Measurements from ENCODE around the gene IGFN1.

DNA sequence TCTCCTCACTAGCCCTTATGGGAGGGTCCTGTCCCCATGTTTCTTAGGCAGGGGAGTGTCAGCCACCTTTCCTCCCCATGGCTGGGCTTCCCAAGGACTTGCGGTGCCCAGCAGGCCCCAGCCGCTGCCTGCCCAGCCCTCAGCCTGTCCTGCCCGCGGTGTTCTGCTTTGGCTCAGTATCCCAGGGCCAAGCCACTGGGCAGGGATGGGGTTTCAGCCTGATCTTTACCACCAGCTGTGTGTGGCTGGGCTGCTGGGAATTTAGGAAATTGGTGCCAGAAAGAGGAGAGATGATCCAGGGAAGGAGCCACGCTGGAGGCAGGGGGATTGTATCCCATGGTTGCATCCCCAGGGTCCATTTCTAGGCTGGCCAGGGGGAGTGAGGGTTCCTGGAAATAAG lies 6.9 kb upstream of the IGFN1 start:
- TF ChIP-seq JUNB (IDR thresholded peaks at IDR 0.05; ENCODE audit: unreplicated experiment) (no peak), EZH2phosphoT487 (IDR thresholded peaks at IDR 0.05; ENCODE audit: unreplicated experiment) (no peak), EZH2 (IDR thresholded peaks at IDR 0.05; ENCODE audit: low read depth, unreplicated experiment) (no peak), CREB1 (CRISPR knock-in tag; IDR thresholded peaks at IDR 0.05; ENCODE audit: low read depth) (no peak), POLR2AphosphoS5 (IDR thresholded peaks at IDR 0.05; ENCODE audit: low read depth) (no peak), ZNF114 (CRISPR knock-in tag; IDR thresholded peaks at IDR 0.05) (no peak), ZNF331 (CRISPR knock-in tag; IDR thresholded peaks at IDR 0.05; ENCODE audit: low read depth) (no peak)
- TF ChIP-seq, protein P1, sequence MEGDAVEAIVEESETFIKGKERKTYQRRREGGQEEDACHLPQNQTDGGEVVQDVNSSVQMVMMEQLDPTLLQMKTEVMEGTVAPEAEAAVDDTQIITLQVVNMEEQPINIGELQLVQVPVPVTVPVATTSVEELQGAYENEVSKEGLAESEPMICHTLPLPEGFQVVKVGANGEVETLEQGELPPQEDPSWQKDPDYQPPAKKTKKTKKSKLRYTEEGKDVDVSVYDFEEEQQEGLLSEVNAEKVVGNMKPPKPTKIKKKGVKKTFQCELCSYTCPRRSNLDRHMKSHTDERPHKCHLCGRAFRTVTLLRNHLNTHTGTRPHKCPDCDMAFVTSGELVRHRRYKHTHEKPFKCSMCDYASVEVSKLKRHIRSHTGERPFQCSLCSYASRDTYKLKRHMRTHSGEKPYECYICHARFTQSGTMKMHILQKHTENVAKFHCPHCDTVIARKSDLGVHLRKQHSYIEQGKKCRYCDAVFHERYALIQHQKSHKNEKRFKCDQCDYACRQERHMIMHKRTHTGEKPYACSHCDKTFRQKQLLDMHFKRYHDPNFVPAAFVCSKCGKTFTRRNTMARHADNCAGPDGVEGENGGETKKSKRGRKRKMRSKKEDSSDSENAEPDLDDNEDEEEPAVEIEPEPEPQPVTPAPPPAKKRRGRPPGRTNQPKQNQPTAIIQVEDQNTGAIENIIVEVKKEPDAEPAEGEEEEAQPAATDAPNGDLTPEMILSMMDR (conservative IDR thresholded peaks at IDR 0.05; ENCODE audit: low read depth in 2 of 2), result no peak
- TF ChIP-seq, protein P2, sequence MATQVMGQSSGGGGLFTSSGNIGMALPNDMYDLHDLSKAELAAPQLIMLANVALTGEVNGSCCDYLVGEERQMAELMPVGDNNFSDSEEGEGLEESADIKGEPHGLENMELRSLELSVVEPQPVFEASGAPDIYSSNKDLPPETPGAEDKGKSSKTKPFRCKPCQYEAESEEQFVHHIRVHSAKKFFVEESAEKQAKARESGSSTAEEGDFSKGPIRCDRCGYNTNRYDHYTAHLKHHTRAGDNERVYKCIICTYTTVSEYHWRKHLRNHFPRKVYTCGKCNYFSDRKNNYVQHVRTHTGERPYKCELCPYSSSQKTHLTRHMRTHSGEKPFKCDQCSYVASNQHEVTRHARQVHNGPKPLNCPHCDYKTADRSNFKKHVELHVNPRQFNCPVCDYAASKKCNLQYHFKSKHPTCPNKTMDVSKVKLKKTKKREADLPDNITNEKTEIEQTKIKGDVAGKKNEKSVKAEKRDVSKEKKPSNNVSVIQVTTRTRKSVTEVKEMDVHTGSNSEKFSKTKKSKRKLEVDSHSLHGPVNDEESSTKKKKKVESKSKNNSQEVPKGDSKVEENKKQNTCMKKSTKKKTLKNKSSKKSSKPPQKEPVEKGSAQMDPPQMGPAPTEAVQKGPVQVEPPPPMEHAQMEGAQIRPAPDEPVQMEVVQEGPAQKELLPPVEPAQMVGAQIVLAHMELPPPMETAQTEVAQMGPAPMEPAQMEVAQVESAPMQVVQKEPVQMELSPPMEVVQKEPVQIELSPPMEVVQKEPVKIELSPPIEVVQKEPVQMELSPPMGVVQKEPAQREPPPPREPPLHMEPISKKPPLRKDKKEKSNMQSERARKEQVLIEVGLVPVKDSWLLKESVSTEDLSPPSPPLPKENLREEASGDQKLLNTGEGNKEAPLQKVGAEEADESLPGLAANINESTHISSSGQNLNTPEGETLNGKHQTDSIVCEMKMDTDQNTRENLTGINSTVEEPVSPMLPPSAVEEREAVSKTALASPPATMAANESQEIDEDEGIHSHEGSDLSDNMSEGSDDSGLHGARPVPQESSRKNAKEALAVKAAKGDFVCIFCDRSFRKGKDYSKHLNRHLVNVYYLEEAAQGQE (IDR thresholded peaks at IDR 0.05; ENCODE audit: unreplicated experiment), result no peak
